ENCODE results near the gene TET2.

Gene TET2

DNA sequence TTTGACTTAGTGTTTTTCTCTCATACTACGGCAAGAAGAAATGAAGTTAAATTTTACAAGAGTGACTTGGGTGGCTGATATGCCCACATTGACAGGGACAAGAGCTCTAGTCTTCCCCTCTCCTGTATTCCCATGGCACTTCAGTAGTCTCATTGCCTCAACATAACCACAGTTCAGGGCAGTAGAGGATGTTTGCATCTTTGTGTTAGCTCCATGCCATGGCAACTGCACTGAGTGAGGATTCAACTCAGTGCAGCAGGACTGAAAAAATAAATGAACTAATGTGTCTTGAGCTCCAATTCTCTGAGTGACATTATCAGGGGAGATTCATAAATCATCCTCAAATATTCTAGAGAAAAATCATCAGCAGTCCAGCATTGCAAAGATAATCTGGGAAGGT is 78.8 kb downstream of the TET2 start:
- Histone ChIP-seq H3K36me3 (ENCODE audit: control insufficient read depth in 4 of 4, insufficient read depth in 4 of 4, low read length in 3 of 4) (peaks cover 0 to 4% (median 1%) of the 10 kb centered on the region in 4 experiments), H3K4me3 (ENCODE audit: control insufficient read depth in 1 of 7, extremely low read depth in 1 of 7, insufficient read depth in 4 of 7, low read depth in 2 of 7, low read length in 6 of 7) (no peak overlapping the region), H3K4me1 (ENCODE audit: control extremely low read depth in 1 of 4, control insufficient read depth in 4 of 4, insufficient read depth in 4 of 4, low read length in 3 of 4) (no peaks in the 10 kb centered on the region), H3K9me3 (ENCODE audit: control extremely low read depth in 1 of 5, control insufficient read depth in 4 of 5, insufficient read depth in 2 of 5, low read depth in 1 of 5, low read length in 4 of 5) (no peaks in the 10 kb centered on the region), H3K27me3 (replicated peaks in 2 of 5; ENCODE audit: control insufficient read depth in 4 of 5, insufficient read depth in 5 of 5, low read length in 4 of 5) (no peaks in the 10 kb centered on the region), H3K27ac (ENCODE audit: insufficient read depth in 1 of 2, low read depth in 1 of 2, low read length in 2 of 2, poor library complexity in 1 of 2, severe bottlenecking in 2 of 2) (no peak overlapping the region)
- WGBS (ENCODE audit: insufficient coverage), result no CpG with 5 or more reads among the region's 1 CpG
- ChIA-PET CTCF (interaction anchor here (1.0 to 2.1 kb wide), 5 partner anchors 8 to 78 kb away, joined by 3 to 7 read pairs (median 4); partner anchors contain the start of gene TET2), POLR2A (no interaction called here)
- DNase-seq, result peak in 2 of 3 donors; percentile 19 to 30

DNA sequence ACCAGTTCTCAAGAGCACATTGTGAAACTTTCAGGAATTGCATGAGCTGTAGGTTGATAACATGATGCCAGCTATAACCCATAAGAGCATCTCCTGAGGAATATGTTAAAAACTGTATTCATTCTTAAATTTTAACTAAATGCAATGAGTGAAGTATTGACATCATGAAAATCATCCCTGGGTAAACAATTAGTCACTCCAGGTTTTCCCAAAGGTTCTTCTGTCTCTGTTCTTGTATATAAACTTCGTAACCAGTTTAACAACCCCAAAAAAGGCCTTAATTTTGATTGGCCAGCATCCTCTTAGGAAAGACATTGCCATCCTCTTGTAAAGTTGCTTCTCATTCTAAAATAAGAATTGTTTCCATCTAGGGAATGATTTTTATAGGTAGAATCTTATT is 80.4 kb downstream of the TET2 start:
- Histone ChIP-seq H3K27me3 (replicated peaks in 2 of 5; ENCODE audit: control insufficient read depth in 4 of 5, insufficient read depth in 5 of 5, low read length in 4 of 5) (no peaks in the 10 kb centered on the region), H3K4me3 (ENCODE audit: control insufficient read depth in 1 of 7, extremely low read depth in 1 of 7, insufficient read depth in 4 of 7, low read depth in 2 of 7, low read length in 6 of 7) (no peak overlapping the region), H3K4me1 (ENCODE audit: control extremely low read depth in 1 of 4, control insufficient read depth in 4 of 4, insufficient read depth in 4 of 4, low read length in 3 of 4) (no peaks in the 10 kb centered on the region), H3K9me3 (ENCODE audit: control extremely low read depth in 1 of 5, control insufficient read depth in 4 of 5, insufficient read depth in 2 of 5, low read depth in 1 of 5, low read length in 4 of 5) (peaks cover 0 to 2% (median 0%) of the 10 kb centered on the region in 5 experiments), H3K36me3 (ENCODE audit: control insufficient read depth in 4 of 4, insufficient read depth in 4 of 4, low read length in 3 of 4) (peaks cover 0 to 2% (median 0%) of the 10 kb centered on the region in 4 experiments), H3K27ac (ENCODE audit: insufficient read depth in 1 of 2, low read depth in 1 of 2, low read length in 2 of 2, poor library complexity in 1 of 2, severe bottlenecking in 2 of 2) (no peak overlapping the region)
- ChIA-PET POLR2A (no interaction called here), CTCF (no interaction called here)
- WGBS (ENCODE audit: insufficient coverage), result no CpG with 5 or more reads among the region's 1 CpG
- DNase-seq, result no peak

DNA sequence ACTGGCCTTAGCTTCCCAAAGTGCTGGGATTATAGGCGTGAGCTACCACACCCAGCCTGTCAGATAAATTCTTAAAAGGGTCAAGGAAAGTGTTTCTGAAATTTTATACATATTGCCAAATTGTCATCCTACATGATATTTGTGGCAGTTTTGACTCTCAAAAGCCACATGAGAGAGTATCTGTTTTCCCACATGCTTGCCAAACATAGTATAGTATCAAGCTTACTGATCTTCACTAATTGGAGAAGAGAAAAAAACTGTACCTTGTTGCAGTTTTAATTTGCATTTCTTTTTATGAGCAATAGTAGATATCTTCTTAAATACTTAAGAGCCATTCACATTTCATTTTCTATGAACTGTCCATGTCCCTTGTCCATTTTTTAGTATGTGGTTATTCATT is 83.6 kb downstream of the TET2 start:
- no peaks in the 10 kb centered on the region for H3K27me3 ChIP-seq (replicated peaks in 2 of 5; ENCODE audit: control insufficient read depth in 4 of 5, insufficient read depth in 5 of 5, low read length in 4 of 5)
- POLR2A ChIA-PET, result interaction anchor here (0.6 kb wide), 1 partner anchor 16 kb away, joined by 3 read pairs; no protein-coding TSS in a partner anchor
- CTCF ChIA-PET, result interaction anchor here (1.2 kb wide), 1 partner anchor 12 kb away, joined by 3 read pairs; no protein-coding TSS in a partner anchor
- H3K36me3 ChIP-seq (ENCODE audit: control insufficient read depth in 4 of 4, insufficient read depth in 4 of 4, low read length in 3 of 4), result peaks cover 12 to 16% (median 16%) of the 10 kb centered on the region in 4 experiments
- peaks cover 0 to 2% (median 0%) of the 10 kb centered on the region in 5 experiments for H3K9me3 ChIP-seq (ENCODE audit: control extremely low read depth in 1 of 5, control insufficient read depth in 4 of 5, insufficient read depth in 2 of 5, low read depth in 1 of 5, low read length in 4 of 5)
- DNase-seq, result no peak
- no CpG with 5 or more reads among the region's 1 CpG for WGBS (ENCODE audit: insufficient coverage)
- no peaks in the 10 kb centered on the region for H3K4me1 ChIP-seq (ENCODE audit: control extremely low read depth in 1 of 4, control insufficient read depth in 4 of 4, insufficient read depth in 4 of 4, low read length in 3 of 4)
- H3K4me3 ChIP-seq (ENCODE audit: control insufficient read depth in 1 of 7, extremely low read depth in 1 of 7, insufficient read depth in 4 of 7, low read depth in 2 of 7, low read length in 6 of 7), result no peak overlapping the region
- no peak overlapping the region for H3K27ac ChIP-seq (ENCODE audit: insufficient read depth in 1 of 2, low read depth in 1 of 2, low read length in 2 of 2, poor library complexity in 1 of 2, severe bottlenecking in 2 of 2)

DNA sequence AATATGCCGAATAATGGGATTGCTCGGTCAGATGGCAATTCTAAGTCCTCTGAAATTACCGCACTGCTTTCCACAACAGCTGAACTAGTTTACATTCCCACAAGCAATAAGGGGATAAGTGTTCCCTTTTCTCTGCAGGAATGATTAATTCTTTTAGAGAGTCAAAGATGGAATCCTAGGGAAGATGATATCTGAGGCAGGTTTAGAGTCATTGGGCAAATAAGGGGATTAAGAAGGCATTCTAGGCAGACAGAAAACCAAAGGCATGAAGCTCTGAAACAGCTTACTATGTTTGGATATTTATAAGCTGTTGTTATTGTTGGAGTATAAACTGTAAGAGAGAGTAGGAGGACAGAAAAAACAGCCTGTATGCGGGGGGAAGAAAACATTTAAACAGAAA is 85.7 kb downstream of the TET2 start:
- CTCF ChIA-PET, result interaction anchor here (1.2 to 1.6 kb wide), 3 partner anchors 8 to 38 kb away, joined by 3 to 4 read pairs (median 4); no protein-coding TSS in a partner anchor
- Histone ChIP-seq H3K27ac (ENCODE audit: insufficient read depth in 1 of 2, low read depth in 1 of 2, low read length in 2 of 2, poor library complexity in 1 of 2, severe bottlenecking in 2 of 2) (no peak overlapping the region), H3K9me3 (ENCODE audit: control extremely low read depth in 1 of 5, control insufficient read depth in 4 of 5, insufficient read depth in 2 of 5, low read depth in 1 of 5, low read length in 4 of 5) (peaks cover 0 to 2% (median 0%) of the 10 kb centered on the region in 5 experiments), H3K4me1 (ENCODE audit: control extremely low read depth in 1 of 4, control insufficient read depth in 4 of 4, insufficient read depth in 4 of 4, low read length in 3 of 4) (no peaks in the 10 kb centered on the region), H3K4me3 (ENCODE audit: control insufficient read depth in 1 of 7, extremely low read depth in 1 of 7, insufficient read depth in 4 of 7, low read depth in 2 of 7, low read length in 6 of 7) (no peak overlapping the region), H3K36me3 (ENCODE audit: control insufficient read depth in 4 of 4, insufficient read depth in 4 of 4, low read length in 3 of 4) (peaks cover 26 to 34% (median 33%) of the 10 kb centered on the region in 4 experiments), H3K27me3 (replicated peaks in 2 of 5; ENCODE audit: control insufficient read depth in 4 of 5, insufficient read depth in 5 of 5, low read length in 4 of 5) (no peaks in the 10 kb centered on the region)
- POLR2A ChIA-PET, result no interaction called here
- no peak for DNase-seq
- 100% methylated on average over 2 of the region's 4 CpGs for WGBS (ENCODE audit: insufficient coverage)

DNA sequence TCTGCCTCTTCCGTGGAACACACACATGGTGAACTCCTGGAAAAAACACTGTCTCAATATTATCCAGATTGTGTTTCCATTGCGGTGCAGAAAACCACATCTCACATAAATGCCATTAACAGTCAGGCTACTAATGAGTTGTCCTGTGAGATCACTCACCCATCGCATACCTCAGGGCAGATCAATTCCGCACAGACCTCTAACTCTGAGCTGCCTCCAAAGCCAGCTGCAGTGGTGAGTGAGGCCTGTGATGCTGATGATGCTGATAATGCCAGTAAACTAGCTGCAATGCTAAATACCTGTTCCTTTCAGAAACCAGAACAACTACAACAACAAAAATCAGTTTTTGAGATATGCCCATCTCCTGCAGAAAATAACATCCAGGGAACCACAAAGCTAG is 87.9 kb downstream of the TET2 start:
- ChIA-PET POLR2A (no interaction called here), CTCF (interaction anchor here (0.6 to 1.1 kb wide), 2 partner anchors 9 to 37 kb away, joined by 3 to 7 read pairs; no protein-coding TSS in a partner anchor)
- no peak for DNase-seq
- H3K9me3 ChIP-seq (ENCODE audit: control extremely low read depth in 1 of 5, control insufficient read depth in 4 of 5, insufficient read depth in 2 of 5, low read depth in 1 of 5, low read length in 4 of 5), result peaks cover 0 to 11% (median 0%) of the 10 kb centered on the region in 5 experiments
- no peak overlapping the region for H3K27ac ChIP-seq (ENCODE audit: insufficient read depth in 1 of 2, low read depth in 1 of 2, low read length in 2 of 2, poor library complexity in 1 of 2, severe bottlenecking in 2 of 2)
- no peaks in the 10 kb centered on the region for H3K4me1 ChIP-seq (ENCODE audit: control extremely low read depth in 1 of 4, control insufficient read depth in 4 of 4, insufficient read depth in 4 of 4, low read length in 3 of 4)
- no peaks in the 10 kb centered on the region for H3K27me3 ChIP-seq (replicated peaks in 2 of 5; ENCODE audit: control insufficient read depth in 4 of 5, insufficient read depth in 5 of 5, low read length in 4 of 5)
- 100% methylated on average over 2 of the region's 4 CpGs for WGBS (ENCODE audit: insufficient coverage)
- peaks cover 35 to 51% (median 45%) of the 10 kb centered on the region in 4 experiments for H3K36me3 ChIP-seq (ENCODE audit: control insufficient read depth in 4 of 4, insufficient read depth in 4 of 4, low read length in 3 of 4)
- no peak overlapping the region for H3K4me3 ChIP-seq (ENCODE audit: control insufficient read depth in 1 of 7, extremely low read depth in 1 of 7, insufficient read depth in 4 of 7, low read depth in 2 of 7, low read length in 6 of 7)

DNA sequence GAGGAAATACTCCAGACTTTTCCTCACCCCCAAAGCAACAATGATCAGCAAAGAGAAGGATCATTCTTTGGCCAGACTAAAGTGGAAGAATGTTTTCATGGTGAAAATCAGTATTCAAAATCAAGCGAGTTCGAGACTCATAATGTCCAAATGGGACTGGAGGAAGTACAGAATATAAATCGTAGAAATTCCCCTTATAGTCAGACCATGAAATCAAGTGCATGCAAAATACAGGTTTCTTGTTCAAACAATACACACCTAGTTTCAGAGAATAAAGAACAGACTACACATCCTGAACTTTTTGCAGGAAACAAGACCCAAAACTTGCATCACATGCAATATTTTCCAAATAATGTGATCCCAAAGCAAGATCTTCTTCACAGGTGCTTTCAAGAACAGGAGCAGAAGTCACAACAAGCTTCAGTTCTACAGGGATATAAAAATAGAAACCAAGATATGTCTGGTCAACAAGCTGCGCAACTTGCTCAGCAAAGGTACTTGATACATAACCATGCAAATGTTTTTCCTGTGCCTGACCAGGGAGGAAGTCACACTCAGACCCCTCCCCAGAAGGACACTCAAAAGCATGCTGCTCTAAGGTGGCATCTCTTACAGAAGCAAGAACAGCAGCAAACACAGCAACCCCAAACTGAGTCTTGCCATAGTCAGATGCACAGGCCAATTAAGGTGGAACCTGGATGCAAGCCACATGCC is 89.7 kb downstream of the TET2 start:
- Histone ChIP-seq H3K4me1 (ENCODE audit: control extremely low read depth in 1 of 4, control insufficient read depth in 4 of 4, insufficient read depth in 4 of 4, low read length in 3 of 4) (no peaks in the 10 kb centered on the region), H3K9me3 (ENCODE audit: control extremely low read depth in 1 of 5, control insufficient read depth in 4 of 5, insufficient read depth in 2 of 5, low read depth in 1 of 5, low read length in 4 of 5) (peaks cover 0 to 11% (median 0%) of the 10 kb centered on the region in 5 experiments), H3K4me3 (ENCODE audit: control insufficient read depth in 1 of 7, extremely low read depth in 1 of 7, insufficient read depth in 4 of 7, low read depth in 2 of 7, low read length in 6 of 7) (no peak overlapping the region), H3K36me3 (ENCODE audit: control insufficient read depth in 4 of 4, insufficient read depth in 4 of 4, low read length in 3 of 4) (peaks cover 39 to 62% (median 53%) of the 10 kb centered on the region in 4 experiments), H3K27ac (ENCODE audit: insufficient read depth in 1 of 2, low read depth in 1 of 2, low read length in 2 of 2, poor library complexity in 1 of 2, severe bottlenecking in 2 of 2) (no peak overlapping the region), H3K27me3 (replicated peaks in 2 of 5; ENCODE audit: control insufficient read depth in 4 of 5, insufficient read depth in 5 of 5, low read length in 4 of 5) (no peaks in the 10 kb centered on the region)
- POLR2A ChIA-PET, result no interaction called here
- WGBS (ENCODE audit: insufficient coverage), result 82% methylated on average over 2 of the region's 4 CpGs
- DNase-seq, result no peak
- CTCF ChIA-PET, result interaction anchor here (1.3 kb wide), 1 partner anchor 11 kb away, joined by 4 read pairs; no protein-coding TSS in a partner anchor

DNA sequence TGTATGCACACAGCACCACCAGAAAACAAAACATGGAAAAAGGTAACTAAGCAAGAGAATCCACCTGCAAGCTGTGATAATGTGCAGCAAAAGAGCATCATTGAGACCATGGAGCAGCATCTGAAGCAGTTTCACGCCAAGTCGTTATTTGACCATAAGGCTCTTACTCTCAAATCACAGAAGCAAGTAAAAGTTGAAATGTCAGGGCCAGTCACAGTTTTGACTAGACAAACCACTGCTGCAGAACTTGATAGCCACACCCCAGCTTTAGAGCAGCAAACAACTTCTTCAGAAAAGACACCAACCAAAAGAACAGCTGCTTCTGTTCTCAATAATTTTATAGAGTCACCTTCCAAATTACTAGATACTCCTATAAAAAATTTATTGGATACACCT is 90.2 kb downstream of the TET2 start:
- ChIA-PET POLR2A (no interaction called here), CTCF (interaction anchor here (1.3 kb wide), 1 partner anchor 11 kb away, joined by 4 read pairs; no protein-coding TSS in a partner anchor)
- Histone ChIP-seq H3K4me3 (ENCODE audit: control insufficient read depth in 1 of 7, extremely low read depth in 1 of 7, insufficient read depth in 4 of 7, low read depth in 2 of 7, low read length in 6 of 7) (no peak overlapping the region), H3K9me3 (ENCODE audit: control extremely low read depth in 1 of 5, control insufficient read depth in 4 of 5, insufficient read depth in 2 of 5, low read depth in 1 of 5, low read length in 4 of 5) (peaks cover 0 to 10% (median 0%) of the 10 kb centered on the region in 5 experiments), H3K27me3 (replicated peaks in 2 of 5; ENCODE audit: control insufficient read depth in 4 of 5, insufficient read depth in 5 of 5, low read length in 4 of 5) (no peaks in the 10 kb centered on the region), H3K36me3 (ENCODE audit: control insufficient read depth in 4 of 4, insufficient read depth in 4 of 4, low read length in 3 of 4) (peaks cover 40 to 66% (median 56%) of the 10 kb centered on the region in 4 experiments), H3K27ac (ENCODE audit: insufficient read depth in 1 of 2, low read depth in 1 of 2, low read length in 2 of 2, poor library complexity in 1 of 2, severe bottlenecking in 2 of 2) (no peak overlapping the region), H3K4me1 (ENCODE audit: control extremely low read depth in 1 of 4, control insufficient read depth in 4 of 4, insufficient read depth in 4 of 4, low read length in 3 of 4) (no peaks in the 10 kb centered on the region)
- 100% methylated on average over 2 of the region's 2 CpGs for WGBS (ENCODE audit: insufficient coverage)
- no peak for DNase-seq

Measured in common myeloid progenitor, CD34-positive (primary cell).